Suprapubic skin (tissue), 4 donors: ENCODE data around the gene TAS1R1.

Experiments used
- EP300 ChIP-seq: sonication (generic); formaldehyde crosslinking; IDR thresholded peaks from one replicate; pipeline ENCODE4 v1.6.1; 2017; ENCODE audit warnings: antibody characterized with exemption
- POLR2AphosphoS5 ChIP-seq, 3 donors: sonication (generic); formaldehyde crosslinking; IDR thresholded peaks; one replicate each; pipeline ENCODE4 v1.6.1; 2017; ENCODE audit warnings: antibody characterized with exemption in 3 of 3
- TF ChIP-seq, protein P1 (sequence below), 2 donors: fragments of 200-600 bp in 1 of 2; fragments of 450-650 bp in 1 of 2; sonication (generic) in 1 of 2; IDR thresholded peaks; one replicate each; pipeline ENCODE4 v1.5.1; 2016 to 2019; ENCODE audit warnings: antibody characterized with exemption in 2 of 2, mild to moderate bottlenecking in 1 of 2, moderate library complexity in 1 of 2

- peak in 2 of 3 donors; percentile 22 to 82 for TF ChIP-seq POLR2AphosphoS5 (IDR thresholded peaks at IDR 0.05)
- TF ChIP-seq, protein P1, sequence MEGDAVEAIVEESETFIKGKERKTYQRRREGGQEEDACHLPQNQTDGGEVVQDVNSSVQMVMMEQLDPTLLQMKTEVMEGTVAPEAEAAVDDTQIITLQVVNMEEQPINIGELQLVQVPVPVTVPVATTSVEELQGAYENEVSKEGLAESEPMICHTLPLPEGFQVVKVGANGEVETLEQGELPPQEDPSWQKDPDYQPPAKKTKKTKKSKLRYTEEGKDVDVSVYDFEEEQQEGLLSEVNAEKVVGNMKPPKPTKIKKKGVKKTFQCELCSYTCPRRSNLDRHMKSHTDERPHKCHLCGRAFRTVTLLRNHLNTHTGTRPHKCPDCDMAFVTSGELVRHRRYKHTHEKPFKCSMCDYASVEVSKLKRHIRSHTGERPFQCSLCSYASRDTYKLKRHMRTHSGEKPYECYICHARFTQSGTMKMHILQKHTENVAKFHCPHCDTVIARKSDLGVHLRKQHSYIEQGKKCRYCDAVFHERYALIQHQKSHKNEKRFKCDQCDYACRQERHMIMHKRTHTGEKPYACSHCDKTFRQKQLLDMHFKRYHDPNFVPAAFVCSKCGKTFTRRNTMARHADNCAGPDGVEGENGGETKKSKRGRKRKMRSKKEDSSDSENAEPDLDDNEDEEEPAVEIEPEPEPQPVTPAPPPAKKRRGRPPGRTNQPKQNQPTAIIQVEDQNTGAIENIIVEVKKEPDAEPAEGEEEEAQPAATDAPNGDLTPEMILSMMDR (IDR thresholded peaks at IDR 0.05), result peak; percentile 95 to 99
- no peak for TF ChIP-seq EP300
Measured at GRCh38 chr1:6554031-6554906, 838 bp upstream of the TAS1R1 start, which contains the start of gene NOL9.
